ENCODE results near the gene IPO13.

IPO13 gene

GRCh38 chr1:43990271-43991199 is 43.8 kb downstream of the IPO13 start:
- DNase-seq = no peak

- DNase-seq = no peak
These were observed 44.4 kb downstream of the IPO13 start for GRCh38 chr1:43991200-43991475.

- peak; percentile 64 for DNase-seq
These were observed 44.9 kb downstream of the IPO13 start, which contains the start of gene CCDC24 for GRCh38 chr1:43991476-43992231. CCDC24 (plus strand) TSS chr1:43991599; CDS start chr1:43991879, 280 bp downstream.

- no peak for DNase-seq
These were observed 45.7 kb downstream of the IPO13 start for GRCh38 chr1:43992232-43992995.

GRCh38 chr1:43993206-43993914 is 46.6 kb downstream of the IPO13 start:
- DNase-seq = no peak

- DNase-seq = no peak
These were observed 47.3 kb downstream of the IPO13 start for GRCh38 chr1:43994071-43994470.

GRCh38 chr1:43994794-43995790 is 48.3 kb downstream of the IPO13 start:
- no peak for DNase-seq

- no peak for DNase-seq
These were observed 49.4 kb downstream of the IPO13 start for GRCh38 chr1:43995984-43996732.

GRCh38 chr1:43996733-43997115 is 50.0 kb downstream of the IPO13 start:
- no peak for DNase-seq

- DNase-seq = no peak
These were observed 50.7 kb downstream of the IPO13 start for GRCh38 chr1:43997295-43997999.

- DNase-seq = no peak
These were observed 51.2 kb downstream of the IPO13 start for GRCh38 chr1:43998000-43998378.

GRCh38 chr1:43999455-43999854 is 52.7 kb downstream of the IPO13 start:
- no peak for DNase-seq

GRCh38 chr1:44000122-44000665 is 53.4 kb downstream of the IPO13 start:
- DNase-seq = no peak

GRCh38 chr1:44002165-44002564 is 55.4 kb downstream of the IPO13 start:
- DNase-seq = no peak

- no peak for DNase-seq
These were observed 55.9 kb downstream of the IPO13 start for GRCh38 chr1:44002606-44003157.

- DNase-seq = no peak
These were observed 61.5 kb downstream of the IPO13 start for GRCh38 chr1:44008259-44008658.

GRCh38 chr1:44010935-44011471 is 64.3 kb downstream of the IPO13 start:
- no peak for DNase-seq

GRCh38 chr1:44012404-44012803 is 65.7 kb downstream of the IPO13 start:
- DNase-seq = no peak

Measured in stimulated activated CD4-positive, alpha-beta T cell treated with anti-CD3 and anti-CD28 coated beads, Interleukin-1b, Interleukin-23, amount 100 ng/mL, for 48 hours (primary cell).